Measurements from ENCODE around the gene CCDC102A. TPM values are rescaled to one million over a fixed set of nuclear protein-coding genes. Genes with fewer than 3 reads are reported as not detected.

CCDC102A gene
- total RNA-seq, 1 donor from 2014 or later, result 15.5 TPM

GRCh38 chr16:57472665-57473060 is 63.7 kb downstream of the CCDC102A start:
- POLR2A ChIA-PET, result interaction anchor here (0.6 to 1.6 kb wide), 2 partner anchors 10 to 261 kb away, joined by 4 to 6 read pairs; partner anchors contain the start of gene POLR2C

GRCh38 chr16:57471852-57472664 is 64.3 kb downstream of the CCDC102A start:
- DNase-seq, result no peak
- ChIA-PET POLR2A (interaction anchor here (0.6 to 1.6 kb wide), 3 partner anchors 9 to 261 kb away, joined by 4 to 7 read pairs (median 6); partner anchors contain the start of gene POLR2C), CTCF (interaction anchor here (1.6 kb wide), 1 partner anchor 48 kb away, joined by 6 read pairs; no protein-coding TSS in a partner anchor)
- Mint-ChIP-seq H3K9me3 (no peaks in the 10 kb centered on the region), H3K4me1 (peaks cover 14% of the 10 kb centered on the region), H3K27me3 (no peaks in the 10 kb centered on the region), H3K27ac (no peak overlapping the region), H3K36me3 (ENCODE audit: low read depth) (peaks cover 51% of the 10 kb centered on the region), H3K4me3 (no peak overlapping the region)
- ATAC-seq (ENCODE audit: low read depth), result no peak
- intact Hi-C loops (cut with micrococcal nuclease), result no loop called here
- TF ChIP-seq CTCF (IDR thresholded peaks at IDR 0.05), result no peak

More at GRCh38 chr16:57472665-57473060, 63.7 kb downstream of the CCDC102A start:
- ATAC-seq (ENCODE audit: low read depth) (no peak), DNase-seq (no peak)
- CTCF ChIA-PET, result interaction anchor here (1.6 kb wide), 1 partner anchor 47 kb away, joined by 6 read pairs; no protein-coding TSS in a partner anchor
- H3K9me3 Mint-ChIP-seq, result no peaks in the 10 kb centered on the region
- peaks cover 45% of the 10 kb centered on the region for H3K36me3 Mint-ChIP-seq (ENCODE audit: low read depth)
- no peaks in the 10 kb centered on the region for H3K27me3 Mint-ChIP-seq
- no peak overlapping the region for H3K27ac Mint-ChIP-seq
- peaks cover 16% of the 10 kb centered on the region for H3K4me1 Mint-ChIP-seq
- intact Hi-C loops (cut with micrococcal nuclease), result no loop called here
- TF ChIP-seq CTCF (IDR thresholded peaks at IDR 0.05), result no peak
- no peak overlapping the region for H3K4me3 Mint-ChIP-seq

- H3K36me3 Mint-ChIP-seq (ENCODE audit: low read depth), result peaks cover 57% of the 10 kb centered on the region
- POLR2A ChIA-PET, result interaction anchor here (1.2 kb wide), 1 partner anchor 9 kb away, joined by 7 read pairs; the partner anchor contains the start of gene POLR2C
These were observed 65.2 kb downstream of the CCDC102A start for GRCh38 chr16:57471209-57471608.

GRCh38 chr16:57470711-57471110 is 65.7 kb downstream of the CCDC102A start:
- Mint-ChIP-seq H3K4me3 (no peak overlapping the region), H3K9me3 (no peaks in the 10 kb centered on the region), H3K4me1 (peaks cover 6% of the 10 kb centered on the region)

More at GRCh38 chr16:57471209-57471608, 65.2 kb downstream of the CCDC102A start:
- Mint-ChIP-seq H3K4me3 (no peak overlapping the region), H3K27me3 (no peaks in the 10 kb centered on the region), H3K27ac (no peak overlapping the region), H3K9me3 (no peaks in the 10 kb centered on the region), H3K4me1 (peaks cover 11% of the 10 kb centered on the region)
- ATAC-seq (ENCODE audit: low read depth), result no peak
- intact Hi-C loops (cut with micrococcal nuclease), result no loop called here
- CTCF ChIA-PET, result interaction anchor here (1.1 kb wide), 1 partner anchor 9 kb away, joined by 5 read pairs; the partner anchor contains the start of gene POLR2C
- DNase-seq, result no peak
- no peak for TF ChIP-seq CTCF (IDR thresholded peaks at IDR 0.05)

More at GRCh38 chr16:57470711-57471110, 65.7 kb downstream of the CCDC102A start:
- CTCF ChIA-PET, result interaction anchor here (1.1 kb wide), 1 partner anchor 8 kb away, joined by 5 read pairs; the partner anchor contains the start of gene POLR2C
- H3K27ac Mint-ChIP-seq, result no peak overlapping the region
- intact Hi-C loops (cut with micrococcal nuclease), result no loop called here
- H3K36me3 Mint-ChIP-seq (ENCODE audit: low read depth), result peaks cover 62% of the 10 kb centered on the region
- no peaks in the 10 kb centered on the region for H3K27me3 Mint-ChIP-seq
- no peak for ATAC-seq (ENCODE audit: low read depth)
- TF ChIP-seq CTCF (IDR thresholded peaks at IDR 0.05), result no peak
- POLR2A ChIA-PET, result interaction anchor here (1.2 kb wide), 1 partner anchor 8 kb away, joined by 7 read pairs; the partner anchor contains the start of gene POLR2C
- DNase-seq, result no peak
